HL-60 (cell line): ENCODE results near the gene ATL3.
"Not testable (repeated sequence)": the region's sequence is repeated elsewhere in the genome, so short reads cannot be mapped to it uniquely, and the experiment has no call there.

ENCODE experiments used
- DNase-seq, 2 experiments: peaks; one replicate each; pipeline ENCODE4 v3.0.0-alpha.2; 2010 to 2020; ENCODE audit warnings: low read depth in 1 of 2, low spot score in 1 of 2
- H3K27ac ChIP-seq: fragments of 250-450 bp; sonication (Bioruptor Pico); replicated peaks from 2 replicates; pipeline ENCODE4 v1.5.1; 2020; ENCODE audit warnings: mild to moderate bottlenecking, moderate library complexity
- H3K27me3 ChIP-seq: fragments of 250-450 bp; sonication (Bioruptor Pico); 2 replicates; pipeline ENCODE4 v1.5.1; 2021; ENCODE audit warnings: mild to moderate bottlenecking, moderate library complexity; ENCODE audit not compliant: insufficient read depth, poor library complexity, severe bottlenecking
- H3K4me3 ChIP-seq: replicated peaks from 2 replicates; pipeline ENCODE4 v1.5.1; 2011; ENCODE audit warnings: mild to moderate bottlenecking, control low read depth, low read length; ENCODE audit not compliant: insufficient read depth
- GABPA ChIP-seq: IDR thresholded peaks from 2 replicates; pipeline ENCODE4 v1.6.1; 2012; ENCODE audit warnings: low read depth
- POLR2AphosphoS5 ChIP-seq: IDR thresholded peaks from 2 replicates; pipeline ENCODE4 v1.6.1; 2012; ENCODE audit warnings: low read depth
- SPI1 ChIP-seq: IDR thresholded peaks from 2 replicates; pipeline ENCODE4 v1.6.1; 2012; ENCODE audit warnings: low read depth, mild to moderate bottlenecking, borderline replicate concordance
- TF ChIP-seq, protein P1 (sequence below): IDR thresholded peaks from 2 replicates; pipeline ENCODE4 v1.6.1; 2012; ENCODE audit warnings: low read depth; ENCODE audit not compliant: insufficient replicate concordance
- TF ChIP-seq, protein P2 (sequence below): IDR thresholded peaks from one replicate; pipeline ENCODE4 v1.5.1; 2011; ENCODE audit warnings: low read length, control low read depth, inconsistent platforms; ENCODE audit not compliant: insufficient read depth

The ATL3 gene

DNA sequence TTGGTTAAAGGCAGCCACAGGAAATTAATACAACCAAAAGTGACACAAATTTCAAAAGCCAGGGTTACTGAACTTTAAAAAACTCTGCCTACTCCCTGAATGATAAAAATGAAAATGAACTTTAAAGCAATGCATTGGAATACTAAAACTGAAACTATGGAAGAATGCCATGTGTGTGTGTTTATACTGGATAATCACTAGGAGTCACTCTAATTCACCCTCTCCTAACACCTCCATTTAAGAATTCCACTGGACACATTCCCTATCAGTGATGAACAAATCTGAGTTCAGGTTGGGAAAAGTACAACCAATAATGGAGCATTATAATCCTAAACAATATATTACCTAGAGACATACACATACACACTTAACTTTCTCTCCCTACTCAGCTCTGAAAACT lies 29.4 kb downstream of the ATL3 start:
- Histone ChIP-seq H3K27me3 (no peaks in the 10 kb centered on the region), H3K4me3 (no peak overlapping the region), H3K27ac (no peak overlapping the region)
- no peak for DNase-seq
- TF ChIP-seq GABPA (no peak), POLR2AphosphoS5 (no peak), SPI1 (no peak)
- TF ChIP-seq, protein P1, sequence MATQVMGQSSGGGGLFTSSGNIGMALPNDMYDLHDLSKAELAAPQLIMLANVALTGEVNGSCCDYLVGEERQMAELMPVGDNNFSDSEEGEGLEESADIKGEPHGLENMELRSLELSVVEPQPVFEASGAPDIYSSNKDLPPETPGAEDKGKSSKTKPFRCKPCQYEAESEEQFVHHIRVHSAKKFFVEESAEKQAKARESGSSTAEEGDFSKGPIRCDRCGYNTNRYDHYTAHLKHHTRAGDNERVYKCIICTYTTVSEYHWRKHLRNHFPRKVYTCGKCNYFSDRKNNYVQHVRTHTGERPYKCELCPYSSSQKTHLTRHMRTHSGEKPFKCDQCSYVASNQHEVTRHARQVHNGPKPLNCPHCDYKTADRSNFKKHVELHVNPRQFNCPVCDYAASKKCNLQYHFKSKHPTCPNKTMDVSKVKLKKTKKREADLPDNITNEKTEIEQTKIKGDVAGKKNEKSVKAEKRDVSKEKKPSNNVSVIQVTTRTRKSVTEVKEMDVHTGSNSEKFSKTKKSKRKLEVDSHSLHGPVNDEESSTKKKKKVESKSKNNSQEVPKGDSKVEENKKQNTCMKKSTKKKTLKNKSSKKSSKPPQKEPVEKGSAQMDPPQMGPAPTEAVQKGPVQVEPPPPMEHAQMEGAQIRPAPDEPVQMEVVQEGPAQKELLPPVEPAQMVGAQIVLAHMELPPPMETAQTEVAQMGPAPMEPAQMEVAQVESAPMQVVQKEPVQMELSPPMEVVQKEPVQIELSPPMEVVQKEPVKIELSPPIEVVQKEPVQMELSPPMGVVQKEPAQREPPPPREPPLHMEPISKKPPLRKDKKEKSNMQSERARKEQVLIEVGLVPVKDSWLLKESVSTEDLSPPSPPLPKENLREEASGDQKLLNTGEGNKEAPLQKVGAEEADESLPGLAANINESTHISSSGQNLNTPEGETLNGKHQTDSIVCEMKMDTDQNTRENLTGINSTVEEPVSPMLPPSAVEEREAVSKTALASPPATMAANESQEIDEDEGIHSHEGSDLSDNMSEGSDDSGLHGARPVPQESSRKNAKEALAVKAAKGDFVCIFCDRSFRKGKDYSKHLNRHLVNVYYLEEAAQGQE, result no peak
- TF ChIP-seq, protein P2, sequence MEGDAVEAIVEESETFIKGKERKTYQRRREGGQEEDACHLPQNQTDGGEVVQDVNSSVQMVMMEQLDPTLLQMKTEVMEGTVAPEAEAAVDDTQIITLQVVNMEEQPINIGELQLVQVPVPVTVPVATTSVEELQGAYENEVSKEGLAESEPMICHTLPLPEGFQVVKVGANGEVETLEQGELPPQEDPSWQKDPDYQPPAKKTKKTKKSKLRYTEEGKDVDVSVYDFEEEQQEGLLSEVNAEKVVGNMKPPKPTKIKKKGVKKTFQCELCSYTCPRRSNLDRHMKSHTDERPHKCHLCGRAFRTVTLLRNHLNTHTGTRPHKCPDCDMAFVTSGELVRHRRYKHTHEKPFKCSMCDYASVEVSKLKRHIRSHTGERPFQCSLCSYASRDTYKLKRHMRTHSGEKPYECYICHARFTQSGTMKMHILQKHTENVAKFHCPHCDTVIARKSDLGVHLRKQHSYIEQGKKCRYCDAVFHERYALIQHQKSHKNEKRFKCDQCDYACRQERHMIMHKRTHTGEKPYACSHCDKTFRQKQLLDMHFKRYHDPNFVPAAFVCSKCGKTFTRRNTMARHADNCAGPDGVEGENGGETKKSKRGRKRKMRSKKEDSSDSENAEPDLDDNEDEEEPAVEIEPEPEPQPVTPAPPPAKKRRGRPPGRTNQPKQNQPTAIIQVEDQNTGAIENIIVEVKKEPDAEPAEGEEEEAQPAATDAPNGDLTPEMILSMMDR, result no peak

DNA sequence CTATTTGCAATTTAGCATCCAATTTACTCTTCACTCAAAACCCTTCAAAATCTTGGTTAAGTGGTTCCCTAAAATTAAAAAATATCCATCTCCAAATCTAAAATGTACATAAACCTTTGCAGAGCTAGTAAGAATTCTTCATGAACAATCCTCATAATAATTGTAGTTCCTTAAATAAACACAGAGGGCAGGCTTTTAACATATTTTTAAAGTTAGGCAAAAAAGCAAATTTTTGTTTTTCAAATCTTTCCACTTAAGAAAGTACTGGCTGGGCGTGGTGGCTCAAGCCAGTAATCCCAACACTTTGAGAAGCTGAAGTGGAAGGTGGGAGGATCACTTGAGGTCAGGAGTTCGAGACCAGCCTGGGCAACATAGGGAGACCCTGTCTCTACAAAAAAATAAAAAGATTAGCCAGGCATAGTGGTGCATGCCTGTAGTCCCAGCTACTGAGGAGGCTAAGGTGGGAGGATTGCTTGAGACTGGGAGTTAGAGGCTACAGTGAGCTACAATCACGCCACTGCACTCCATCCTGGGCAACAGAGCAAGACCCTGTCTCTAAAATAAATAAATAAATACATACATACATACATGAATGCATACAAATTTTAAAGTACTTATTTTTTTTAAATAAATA lies 31.9 kb downstream of the ATL3 start:
- Histone ChIP-seq H3K27me3 (no peaks in the 10 kb centered on the region), H3K4me3 (no peak overlapping the region), H3K27ac (no peak overlapping the region)
- TF ChIP-seq SPI1 (no peak), GABPA (no peak), POLR2AphosphoS5 (no peak)
- TF ChIP-seq, protein P1, result no peak
- TF ChIP-seq, protein P2, result no peak
- no peak for DNase-seq

DNA sequence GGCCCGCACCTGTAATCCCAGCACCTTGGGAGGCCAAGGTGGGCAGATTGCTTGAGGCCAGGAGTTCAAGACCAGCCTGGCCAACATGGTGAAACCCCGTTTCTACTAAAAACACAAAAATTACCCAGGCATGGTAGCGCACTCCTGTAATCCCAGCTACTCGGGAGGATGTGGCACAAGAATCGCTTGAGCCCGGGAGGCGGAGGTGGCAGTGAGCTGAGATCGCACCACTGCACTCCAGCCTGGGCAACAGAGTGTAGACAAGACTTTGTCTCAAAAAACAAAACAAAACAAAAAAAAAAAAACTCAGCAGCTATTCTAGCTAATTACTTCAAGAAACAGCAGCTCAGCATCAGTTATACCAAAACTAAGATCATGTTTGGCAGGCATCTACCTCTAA lies 32.7 kb downstream of the ATL3 start:
- not testable (repeated sequence) for H3K27me3 ChIP-seq, H3K27ac ChIP-seq, DNase-seq, H3K4me3 ChIP-seq

DNA sequence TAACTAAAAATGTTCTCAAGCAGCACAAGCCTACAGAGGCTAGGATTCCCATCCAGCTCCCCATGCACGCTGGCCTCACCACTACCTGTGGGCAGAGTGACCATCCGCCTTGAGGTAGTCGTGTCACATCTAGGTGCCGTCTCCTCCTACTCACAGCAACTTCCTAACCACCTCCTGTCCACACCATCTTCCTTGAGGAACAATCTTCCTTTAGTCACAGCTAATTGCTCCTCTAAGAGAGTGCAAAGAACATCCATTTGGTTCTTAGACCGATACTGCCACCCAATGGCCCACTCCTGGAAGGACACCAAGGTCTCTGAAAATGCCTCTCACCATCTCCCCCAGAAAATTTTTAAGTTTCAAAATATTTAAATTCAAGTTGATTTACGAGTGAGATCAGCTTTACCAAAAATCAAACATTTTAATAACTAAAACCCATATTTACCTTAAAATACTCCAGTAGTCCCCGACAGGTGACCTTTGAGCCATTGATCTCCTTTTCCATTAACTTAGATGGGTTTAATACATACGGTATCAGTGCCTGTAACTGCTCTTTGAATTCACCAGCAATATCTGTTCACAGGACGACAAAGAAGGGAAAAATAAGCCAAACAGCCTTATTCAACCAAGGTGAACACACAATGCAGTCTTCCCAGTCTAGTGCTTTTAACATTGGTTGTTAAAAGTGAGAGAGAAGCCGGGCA lies 35.3 kb downstream of the ATL3 start:
- TF ChIP-seq SPI1 (no peak), GABPA (no peak), POLR2AphosphoS5 (no peak)
- TF ChIP-seq, protein P2, result peak; percentile 69
- TF ChIP-seq, protein P1, result no peak
- H3K27me3 ChIP-seq, result no peaks in the 10 kb centered on the region
- peak; percentile 34 to 60 for DNase-seq

More for the DNA sequence above, 35.3 kb downstream of the ATL3 start:
- no peak overlapping the region for H3K27ac ChIP-seq
- H3K4me3 ChIP-seq, result no peak overlapping the region
